ENCODE results near the gene MTURN.
"Not testable (repeated sequence)": the region's sequence is repeated elsewhere in the genome, so short reads cannot be mapped to it uniquely, and the experiment has no call there.

Gene MTURN

GRCh38 chr7:30093420-30093952 is 41.3 kb upstream of the MTURN start:
- no peak for TF ChIP-seq CTCF (IDR thresholded peaks at IDR 0.05; ENCODE audit: low read depth, low read length)

GRCh38 chr7:30098599-30098998 is 36.2 kb upstream of the MTURN start:
- DNase-seq (ENCODE audit: extremely low read depth, low read depth) = not testable (repeated sequence)

More at GRCh38 chr7:30093420-30093952, 41.3 kb upstream of the MTURN start:
- DNase-seq (ENCODE audit: extremely low read depth, low read depth) = no peak

- TF ChIP-seq CTCF (IDR thresholded peaks at IDR 0.05; ENCODE audit: low read depth, low read length) = no peak
- DNase-seq (ENCODE audit: extremely low read depth, low read depth) = no peak
Measured at GRCh38 chr7:30102281-30102680, 32.5 kb upstream of the MTURN start.

GRCh38 chr7:30104157-30104556 is 30.6 kb upstream of the MTURN start:
- DNase-seq (ENCODE audit: extremely low read depth, low read depth) = no peak
- no peak for TF ChIP-seq CTCF (IDR thresholded peaks at IDR 0.05; ENCODE audit: low read depth, low read length)

- no peak for TF ChIP-seq CTCF (IDR thresholded peaks at IDR 0.05; ENCODE audit: low read depth, low read length)
- DNase-seq (ENCODE audit: extremely low read depth, low read depth) = no peak
Measured at GRCh38 chr7:30112103-30112713, 22.6 kb upstream of the MTURN start.

- DNase-seq (ENCODE audit: extremely low read depth, low read depth) = no peak
- no peak for TF ChIP-seq CTCF (IDR thresholded peaks at IDR 0.05; ENCODE audit: low read depth, low read length)
Measured at GRCh38 chr7:30113144-30113543, 21.6 kb upstream of the MTURN start.

GRCh38 chr7:30114536-30115238 is 20.1 kb upstream of the MTURN start:
- no peak for DNase-seq (ENCODE audit: extremely low read depth, low read depth)
- no peak for TF ChIP-seq CTCF (IDR thresholded peaks at IDR 0.05; ENCODE audit: low read depth, low read length)
